NCI-H2196 treated with DMSO at 0.1 percent for 48 hours (cell line): ENCODE results near the gene RCOR1.
A peak's percentile ranks its signal among the peaks of the same experiment; 100 is the strongest.

Experiments
- DNase-seq: peaks from one replicate; lab custom pipeline; 2025; ENCODE audit not compliant: unreplicated experiment; lab: John Stamatoyannopoulos, UW

Gene RCOR1

DNA sequence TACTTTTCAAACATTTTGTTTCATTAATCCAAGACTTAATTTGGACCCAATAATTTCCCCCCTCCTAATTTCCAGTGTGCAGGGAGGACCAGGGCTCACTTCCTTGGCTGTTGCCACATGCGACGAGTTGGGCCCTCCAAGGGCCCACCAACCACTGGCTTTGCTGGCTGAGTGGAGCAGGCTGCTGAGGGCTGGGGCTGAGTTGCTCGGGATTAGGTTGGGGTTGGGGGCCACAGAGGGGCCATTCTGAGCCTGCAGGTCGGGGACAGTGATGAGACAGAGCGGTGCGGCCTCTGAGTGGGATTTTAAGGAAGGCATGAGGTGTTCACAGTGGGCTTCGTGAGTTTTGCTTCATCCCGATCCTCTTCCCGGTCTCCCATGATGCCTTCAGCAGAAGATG is 178.7 kb downstream of the RCOR1 start:
- no peak for DNase-seq

DNA sequence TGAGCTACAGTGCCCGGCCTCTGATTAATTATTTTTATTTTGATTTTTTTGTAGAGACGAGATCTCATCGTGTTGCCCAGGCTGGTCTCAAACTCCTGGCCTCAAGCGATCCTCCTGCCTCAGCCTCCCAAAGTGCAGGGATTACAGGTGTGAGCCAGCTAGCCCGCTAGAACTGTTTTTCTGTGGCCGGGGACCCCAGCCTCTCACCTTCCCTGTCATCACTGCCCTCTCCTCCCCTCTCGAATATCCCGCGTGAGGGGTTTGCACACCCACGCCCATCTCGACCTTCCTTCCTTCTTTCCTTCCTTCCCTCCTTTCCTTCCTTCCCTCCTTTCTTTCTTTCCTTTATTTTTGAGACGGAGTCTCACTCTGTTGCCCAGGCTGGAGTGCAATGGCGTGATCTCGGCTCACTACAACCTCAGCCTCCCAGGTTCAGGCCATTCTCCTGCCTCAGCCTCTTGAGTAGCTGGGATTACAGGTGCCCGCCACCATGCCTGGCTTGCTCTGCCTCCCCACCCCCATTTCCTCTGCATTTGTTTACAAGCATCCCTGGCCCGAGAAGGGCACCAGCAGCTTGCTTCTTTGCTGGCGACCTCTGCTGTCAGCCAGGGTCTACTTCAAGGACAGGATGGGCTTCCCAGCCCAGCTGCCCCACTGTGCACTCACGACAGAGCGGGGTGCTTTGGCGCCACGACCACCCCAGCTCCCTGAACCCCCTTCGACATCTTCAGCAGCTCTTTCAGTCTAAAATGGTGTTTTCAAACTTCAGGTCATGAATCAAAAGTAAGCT is 180.5 kb downstream of the RCOR1 start:
- no peak for DNase-seq

DNA sequence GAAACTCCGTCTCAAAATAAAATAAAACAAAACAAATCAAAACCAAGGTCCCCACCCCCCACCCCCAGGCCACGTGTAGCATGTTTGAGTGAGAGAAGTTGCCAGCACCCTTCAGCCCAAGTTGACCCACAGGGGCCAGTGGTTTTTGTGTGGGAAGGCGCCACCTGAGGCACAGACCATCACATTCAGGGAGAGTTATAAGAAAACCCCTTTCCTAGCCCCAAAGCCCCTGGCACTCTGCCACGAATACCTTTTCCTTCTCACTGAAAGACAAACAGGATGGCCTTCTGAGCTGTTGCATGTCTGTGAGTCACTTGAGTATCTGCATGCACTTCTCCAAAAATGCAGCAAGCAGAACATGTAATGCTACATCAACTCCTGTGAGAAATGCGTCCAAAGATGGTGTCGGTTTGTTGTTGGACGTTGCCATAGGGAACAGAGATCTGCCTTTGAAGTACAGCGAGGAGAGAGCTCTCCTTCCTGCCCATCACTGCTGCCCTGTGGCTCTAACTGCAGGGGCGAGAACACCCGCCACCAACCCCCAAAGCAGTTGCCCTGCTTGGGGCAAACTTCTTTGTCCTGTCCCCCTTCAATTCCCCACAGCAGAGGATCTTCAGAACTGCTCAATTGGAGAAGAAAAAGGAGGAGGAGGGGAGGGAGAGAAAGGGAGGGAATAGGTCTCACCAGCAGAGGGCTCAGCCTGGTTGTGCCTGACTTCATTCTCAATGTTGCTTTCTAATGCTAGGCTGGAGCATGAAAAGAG is 182.1 kb downstream of the RCOR1 start:
- DNase-seq = peak; percentile 32

GRCh38 chr14:102775855-102776760 is 183.7 kb downstream of the RCOR1 start:
- DNase-seq = no peak

GRCh38 chr14:102776761-102777710 is 184.6 kb downstream of the RCOR1 start, which contains the start of gene TRAF3:
TRAF3 (plus strand) TSS chr14:102777449; CDS start chr14:102870202, 92,753 bp downstream.
- DNase-seq = no peak

DNA sequence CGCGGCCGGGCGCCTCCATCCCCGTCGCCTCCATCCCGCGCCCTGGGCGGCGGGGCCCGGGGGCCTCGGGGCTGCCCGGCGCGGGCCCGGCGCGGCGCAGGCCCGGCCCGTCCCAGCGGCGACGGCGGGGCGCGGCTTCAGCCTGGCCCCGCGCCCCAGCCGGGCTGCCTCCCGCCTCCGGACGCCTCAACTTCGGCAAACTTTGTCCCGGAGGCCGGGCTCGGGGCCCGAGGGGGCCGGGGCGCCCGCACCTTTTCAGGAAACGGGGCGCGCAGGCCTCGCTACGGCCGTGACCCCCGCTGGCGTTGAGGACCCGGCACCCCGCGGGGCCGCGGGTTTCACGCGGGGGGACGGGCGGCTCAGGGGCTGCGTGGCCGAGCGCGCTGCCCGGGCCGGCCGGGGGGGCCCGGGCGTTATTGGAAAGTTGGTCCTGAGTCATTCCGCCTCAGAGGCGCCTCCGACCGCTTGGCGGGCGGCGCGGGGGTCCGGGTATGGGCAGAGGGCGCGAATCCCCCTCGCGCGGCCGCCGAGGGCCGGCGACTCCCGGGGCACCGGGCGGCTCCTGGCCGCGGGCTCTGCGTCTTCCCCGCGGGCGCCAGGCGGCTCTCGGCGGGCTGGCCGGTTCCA is 185.4 kb downstream of the RCOR1 start:
- DNase-seq = no peak

DNA sequence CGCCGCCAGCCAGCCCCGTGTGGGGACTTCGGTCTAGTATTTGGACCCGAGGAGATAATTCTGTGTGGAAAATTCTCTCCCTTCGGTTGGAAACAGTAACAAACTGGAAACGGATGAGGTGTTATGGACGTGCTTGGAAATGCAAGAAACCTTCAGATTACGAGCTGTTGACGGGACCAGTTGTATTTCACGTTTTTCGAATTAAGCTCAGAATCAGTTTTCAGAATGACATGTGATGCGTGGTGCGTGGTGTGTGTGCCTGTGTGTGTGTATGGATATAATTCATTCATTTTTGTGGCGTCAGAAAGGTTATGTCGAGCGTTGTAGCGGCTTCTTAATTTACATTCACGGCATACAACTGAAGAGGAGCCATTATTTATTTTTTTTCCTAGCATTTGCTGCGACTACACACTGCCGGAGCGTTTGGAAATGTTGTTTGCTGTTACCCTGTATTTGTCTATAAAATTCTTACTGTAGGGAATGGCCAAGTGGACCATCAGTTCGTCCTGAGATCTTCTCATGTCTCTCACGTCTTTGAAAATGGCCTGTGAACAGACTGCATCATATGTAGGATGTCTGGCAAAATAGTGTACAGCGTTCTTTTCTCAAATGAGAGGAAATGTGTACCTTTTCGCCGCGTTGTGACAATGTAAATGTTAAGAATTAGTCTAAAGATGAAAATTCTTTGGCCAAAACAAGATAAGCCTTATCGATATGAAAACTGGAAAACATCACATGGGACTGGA is 186.1 kb downstream of the RCOR1 start:
- DNase-seq = no peak

DNA sequence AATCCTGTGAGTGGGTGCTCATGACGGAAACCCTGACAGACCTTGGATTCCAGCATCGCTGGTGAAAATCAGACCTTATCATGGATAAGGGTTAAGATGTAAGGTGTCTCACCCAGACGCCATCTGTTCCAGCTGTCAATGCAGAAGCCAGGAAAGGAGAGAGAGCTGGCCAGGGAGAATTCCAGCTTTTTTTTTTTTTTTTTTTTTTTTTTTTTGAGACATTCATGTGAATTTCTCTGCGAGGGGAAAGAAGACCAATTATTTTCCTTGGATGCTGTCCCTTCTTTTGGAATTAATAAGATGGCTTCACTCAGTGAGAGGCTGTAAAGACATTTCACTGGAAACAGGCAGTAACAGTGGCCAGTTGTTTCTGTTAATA is 186.6 kb downstream of the RCOR1 start:
- no peak for DNase-seq

GRCh38 chr14:102779574-102780315 is 187.3 kb downstream of the RCOR1 start:
- DNase-seq = no peak
